NCI-H748 (cell line): ENCODE results near the gene SUSD6.
"Not testable (repeated sequence)": the region's sequence is repeated elsewhere in the genome, so short reads cannot be mapped to it uniquely, and the experiment has no call there.

Experiments used
- DNase-seq: peaks from one replicate; lab custom pipeline; 2025; ENCODE audit not compliant: unreplicated experiment; lab: John Stamatoyannopoulos, UW

The SUSD6 gene

DNA sequence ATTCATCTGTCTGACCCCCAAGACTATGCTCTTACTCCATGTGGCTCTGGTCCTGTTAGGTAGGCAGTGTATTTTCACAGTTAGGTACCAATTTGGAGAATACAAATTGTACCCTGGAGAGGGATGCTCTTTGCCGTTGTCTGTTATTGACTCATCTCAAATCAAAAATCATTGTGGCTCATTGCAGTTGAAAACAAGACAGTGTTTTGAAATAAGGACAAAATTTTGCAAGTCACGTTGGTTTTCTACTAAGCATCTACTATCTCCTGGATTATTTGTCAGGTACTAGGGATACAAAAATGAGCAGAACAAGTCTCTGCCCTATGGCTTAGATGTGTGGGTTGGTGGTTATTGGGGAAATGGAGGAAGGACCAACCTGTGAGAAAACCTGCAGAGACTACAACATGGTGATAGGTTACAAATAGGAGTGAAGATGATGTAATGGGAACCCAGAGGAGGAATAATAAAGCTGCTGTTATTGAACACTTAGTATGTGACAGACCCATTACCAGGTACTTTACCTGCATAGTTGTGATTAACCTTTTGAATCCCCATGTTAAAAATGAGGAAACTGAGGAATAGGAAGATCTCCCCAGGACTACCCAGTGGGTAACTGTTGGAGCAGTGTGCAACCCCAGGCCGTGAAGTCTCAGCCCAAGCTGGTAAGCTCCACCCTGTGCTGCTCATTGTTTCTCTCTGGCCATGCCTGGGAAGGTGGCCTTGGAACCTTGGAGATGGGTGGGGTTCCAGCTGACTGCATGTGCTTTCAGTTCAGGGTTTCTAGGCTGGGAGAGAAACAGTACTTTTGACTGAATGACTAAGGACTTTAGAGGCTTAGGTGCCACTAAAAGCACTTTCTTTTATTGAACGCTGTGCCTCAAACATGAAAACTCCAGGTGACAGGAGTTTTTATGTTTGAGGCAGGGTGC, 82.7 kb downstream of the SUSD6 start:
- DNase-seq: peak; percentile 63

GRCh38 chr14:69694730-69695281, 83.4 kb downstream of the SUSD6 start:
- DNase-seq: peak; percentile 45

DNA sequence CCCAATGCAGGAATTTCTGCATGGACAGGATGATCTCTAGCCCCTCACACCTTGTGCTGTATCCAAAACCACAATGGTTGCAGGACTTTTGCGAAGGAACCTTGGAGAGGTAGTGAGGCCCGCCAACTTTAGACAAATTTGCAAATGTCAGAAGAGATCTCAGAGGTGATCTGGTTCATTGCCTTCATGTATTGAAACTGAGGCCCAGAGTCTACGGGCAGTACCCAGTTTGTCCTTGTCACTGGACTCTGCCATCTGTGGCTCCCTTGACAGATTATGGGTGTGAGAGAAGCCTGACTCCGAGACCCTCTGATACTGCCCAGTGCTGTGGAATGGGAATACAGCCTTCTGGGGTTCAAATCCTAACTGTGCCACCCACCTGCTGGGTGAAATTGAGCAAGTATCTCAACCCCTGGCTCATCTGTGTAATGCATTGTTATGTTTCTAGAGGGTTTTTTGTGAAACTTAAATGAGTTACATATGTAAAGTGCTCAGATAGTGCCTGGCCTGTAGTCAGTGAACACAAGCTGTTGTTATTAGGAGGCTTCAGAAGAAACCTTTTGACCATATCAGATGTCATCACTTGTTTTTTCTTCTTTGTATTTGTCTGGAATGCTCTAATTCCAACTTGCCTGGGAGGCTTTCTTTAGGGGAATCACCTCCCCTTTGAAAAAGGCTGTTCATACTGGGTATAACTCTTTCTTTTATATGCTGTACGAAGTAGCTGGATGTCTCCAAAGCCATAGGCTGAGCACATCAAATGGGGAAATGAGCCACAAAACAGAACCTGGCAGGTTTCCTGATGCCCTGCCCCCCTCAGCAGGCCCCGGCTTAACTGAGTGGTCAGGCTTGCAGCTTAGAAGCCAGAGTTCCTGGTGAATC, 84.2 kb downstream of the SUSD6 start:
- no peak for DNase-seq

GRCh38 chr14:69696204-69696527, 84.8 kb downstream of the SUSD6 start:
- DNase-seq: peak; percentile 98

DNA sequence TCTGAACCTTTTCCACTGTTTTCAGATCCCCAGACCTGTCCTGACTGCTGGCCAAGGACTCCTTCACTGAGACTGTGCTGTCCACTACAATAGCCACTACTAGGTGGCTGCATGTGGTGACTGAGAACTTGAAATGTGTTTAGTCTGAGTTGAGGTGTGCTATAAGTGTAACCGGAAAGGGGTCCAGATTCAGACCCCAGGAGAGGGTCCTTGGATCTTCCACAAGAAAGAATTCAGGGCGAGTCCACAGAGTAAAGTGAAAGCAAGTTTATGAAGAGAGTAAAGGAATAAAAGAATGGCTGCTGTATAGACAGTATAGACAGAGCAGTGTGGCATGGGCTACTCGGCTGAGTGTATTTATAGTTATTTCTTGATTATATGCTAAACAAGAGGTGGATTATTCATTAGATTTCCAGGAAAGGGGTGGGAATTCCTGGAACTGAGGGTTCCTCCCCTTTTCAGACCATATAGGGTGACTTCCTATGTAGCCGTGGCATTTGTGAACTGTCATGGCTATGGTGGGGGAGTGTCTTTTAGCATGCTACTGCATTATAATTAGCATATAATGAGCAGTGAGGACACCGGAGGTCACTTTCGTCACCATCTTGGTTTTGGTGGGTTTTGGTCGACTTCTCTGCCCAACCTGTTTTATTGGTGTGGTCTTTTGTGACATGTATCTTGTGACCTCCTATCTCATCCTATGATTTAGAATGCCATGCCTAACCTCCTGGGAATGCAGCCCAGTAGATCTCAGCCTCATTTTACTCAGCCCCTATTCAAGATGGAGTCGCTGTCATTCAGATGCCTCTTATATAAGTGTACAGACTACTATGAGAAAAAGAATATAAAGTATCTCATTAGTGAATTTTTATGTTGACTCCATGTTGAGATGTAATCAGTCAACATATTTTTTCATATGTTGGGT, 85.5 kb downstream of the SUSD6 start:
- peak; percentile 80 for DNase-seq

GRCh38 chr14:69698572-69698971, 87.2 kb downstream of the SUSD6 start:
- DNase-seq: no peak

- DNase-seq: not testable (repeated sequence)
These were observed 87.8 kb downstream of the SUSD6 start for GRCh38 chr14:69699243-69699642.

GRCh38 chr14:69699748-69700303, 88.4 kb downstream of the SUSD6 start:
- peak; percentile 98 for DNase-seq

DNA sequence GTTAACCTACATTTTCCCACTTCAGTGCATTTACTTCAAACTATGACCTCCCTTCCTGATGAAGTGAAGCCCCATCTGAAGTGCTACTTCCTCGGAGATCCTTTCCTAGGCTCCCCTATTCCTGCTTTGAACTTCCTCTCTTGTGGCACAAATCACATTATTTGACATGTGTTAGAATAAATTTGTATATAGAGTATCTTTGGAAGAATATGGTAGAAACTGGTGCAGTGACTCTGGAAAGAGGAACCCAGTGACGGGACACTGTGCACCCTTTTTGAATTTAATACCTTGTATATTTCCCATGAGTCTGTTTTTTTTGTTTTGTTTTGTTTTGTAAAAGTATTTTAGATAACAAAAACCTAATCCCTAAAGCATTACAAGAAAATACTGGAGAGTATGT, 89.2 kb downstream of the SUSD6 start:
- DNase-seq: no peak

DNA sequence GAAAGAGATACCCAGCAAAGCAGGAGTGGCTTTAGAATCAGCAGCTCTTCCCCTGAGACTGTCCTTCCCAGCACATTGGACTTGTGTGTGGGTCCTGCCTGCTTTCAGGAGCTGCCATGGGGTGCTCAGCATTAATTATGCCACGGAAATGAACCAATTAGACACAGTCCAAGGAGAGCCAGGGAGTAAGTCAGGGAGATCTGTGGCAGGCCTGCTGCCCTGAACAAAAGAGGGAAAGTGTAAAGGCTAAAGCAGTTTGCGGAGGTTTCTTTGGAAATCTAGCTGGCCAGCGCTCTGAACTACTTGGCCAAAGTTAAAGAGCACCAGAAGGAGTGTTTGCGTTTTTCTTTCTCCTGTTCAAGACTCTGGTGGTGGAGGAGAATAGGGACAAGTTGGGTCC, 89.9 kb downstream of the SUSD6 start:
- DNase-seq: peak; percentile 37

GRCh38 chr14:69701857-69702256, 90.5 kb downstream of the SUSD6 start:
- DNase-seq: no peak

DNA sequence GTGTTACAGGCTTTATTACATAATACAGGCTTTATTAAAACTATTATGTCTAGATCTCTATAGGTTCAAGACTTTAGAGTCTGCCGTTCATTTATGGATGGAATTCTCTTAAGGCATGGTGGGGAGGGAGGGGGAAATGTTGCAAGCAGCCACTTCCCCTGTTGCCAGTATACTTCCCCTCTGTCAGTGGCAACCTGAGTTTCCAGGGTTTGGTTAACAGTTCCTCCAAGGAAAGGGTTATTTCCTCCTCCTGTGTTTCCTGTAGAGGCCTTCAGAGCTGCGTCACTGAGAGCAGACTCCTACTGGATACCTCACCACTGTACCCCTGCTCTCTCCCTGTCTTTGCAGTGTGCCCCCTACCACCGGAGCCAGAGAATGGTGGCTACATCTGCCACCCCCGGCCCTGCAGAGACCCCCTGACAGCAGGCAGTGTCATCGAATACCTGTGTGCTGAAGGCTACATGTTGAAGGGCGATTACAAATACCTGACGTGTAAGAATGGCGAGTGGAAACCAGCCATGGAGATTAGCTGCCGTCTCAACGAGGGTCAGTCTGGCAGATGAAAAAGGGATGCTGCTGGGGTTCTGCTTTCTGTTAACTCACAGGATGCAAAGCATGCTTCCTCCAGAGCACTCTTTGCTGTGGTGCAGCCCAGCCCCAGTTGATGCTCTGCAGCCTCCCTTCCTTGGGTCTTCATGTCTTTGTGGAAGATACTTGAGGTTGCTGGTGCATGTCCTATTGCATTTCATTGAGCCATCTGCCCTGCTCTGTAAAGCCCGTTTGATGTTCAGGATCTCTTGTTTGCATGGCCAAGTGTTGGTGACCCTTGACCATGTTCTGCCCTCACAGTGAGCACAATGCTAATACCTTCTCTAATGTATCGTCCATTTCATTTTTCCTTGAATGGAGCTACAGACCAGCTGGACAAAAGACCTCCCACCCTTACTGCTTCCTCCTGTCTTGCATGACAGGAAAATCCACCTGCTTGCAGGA, 91.9 kb downstream of the SUSD6 start:
- peak; percentile 46 for DNase-seq

GRCh38 chr14:69704319-69704718, 92.9 kb downstream of the SUSD6 start:
- DNase-seq: no peak

GRCh38 chr14:69705706-69706105, 94.3 kb downstream of the SUSD6 start:
- DNase-seq: no peak

GRCh38 chr14:69708049-69708448, 96.7 kb downstream of the SUSD6 start:
- no peak for DNase-seq

- peak; percentile 55 for DNase-seq
These were observed 97.5 kb downstream of the SUSD6 start for GRCh38 chr14:69708586-69709560.

GRCh38 chr14:69710378-69710777, 99.0 kb downstream of the SUSD6 start:
- no peak for DNase-seq

DNA sequence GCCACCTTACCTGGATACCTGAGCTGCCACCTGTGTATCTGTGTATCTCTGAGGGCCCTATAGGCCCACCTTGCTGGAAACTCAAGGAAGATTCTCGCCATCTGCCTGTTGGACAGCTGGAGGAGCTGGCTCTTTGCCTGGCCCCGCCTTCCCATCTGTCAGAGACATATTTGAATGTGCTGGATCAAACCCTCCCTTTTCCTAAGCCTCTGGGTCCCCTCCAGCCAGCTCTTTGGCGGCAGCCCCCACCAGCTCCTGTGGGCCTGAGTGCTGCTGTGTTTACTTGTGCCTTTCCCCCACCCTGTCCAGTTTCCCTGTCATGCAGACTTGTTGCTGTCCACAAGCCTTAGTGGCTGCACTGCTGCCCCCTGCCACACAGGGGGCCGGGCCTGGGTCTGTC, 99.7 kb downstream of the SUSD6 start:
- peak; percentile 94 for DNase-seq
